WTC11 (cell line): ENCODE results near the gene CTLA4. TPM values are rescaled to one million over a fixed set of nuclear protein-coding genes. Genes with fewer than 3 reads are reported as not detected.
A peak's percentile ranks its signal among the peaks of the same experiment; 100 is the strongest.

Experiments used
- ATAC-seq: fragments of 200-7000 bp; cut with Tn5 transposase; 2 replicates; pipeline ENCODE4 v1.10.0; 2021; ENCODE audit warnings: mild to moderate bottlenecking, moderate library complexity
- CTCF ChIA-PET: fragments of 300-600 bp; sonication (Branson Sonifier 250); formaldehyde crosslinking; loops from one replicate; lab custom pipeline; 2021; ENCODE audit warnings: antibody characterized with exemption; lab: Charles Lee
- POLR2A ChIA-PET: fragments of 350-600 bp; sonication (Branson Sonifier 250); formaldehyde crosslinking; loops from one replicate; lab custom pipeline; 2021; ENCODE audit warnings: antibody characterized with exemption; lab: Charles Lee
- DNase-seq: peaks from one replicate; pipeline ENCODE4 v3.0.0; 2021; ENCODE audit warnings: low spot score
- H3K27ac Mint-ChIP-seq: 2 replicates; pipeline ENCODE4 v1.8.0; 2021; ENCODE audit warnings: mixed read lengths
- H3K27me3 Mint-ChIP-seq: 2 replicates; pipeline ENCODE4 v1.8.0; 2021; ENCODE audit warnings: low read depth, mild to moderate bottlenecking, moderate library complexity, mixed read lengths
- H3K36me3 Mint-ChIP-seq: 2 replicates; pipeline ENCODE4 v1.8.0; 2021; ENCODE audit warnings: mixed read lengths
- H3K4me1 Mint-ChIP-seq: 2 replicates; pipeline ENCODE4 v1.8.0; 2022; ENCODE audit warnings: mixed read lengths
- H3K4me3 Mint-ChIP-seq: 2 replicates; pipeline ENCODE4 v1.8.0; 2021; ENCODE audit warnings: mild to moderate bottlenecking, moderate library complexity, mixed read lengths
- H3K9me3 Mint-ChIP-seq: 2 replicates; pipeline ENCODE4 v1.8.0; 2021; ENCODE audit warnings: mixed read lengths
- AFF4 ChIP-seq: sonication (generic); formaldehyde crosslinking; IDR thresholded peaks from 2 replicates; pipeline ENCODE4 v1.8.1; 2023; ENCODE audit warnings: mild to moderate bottlenecking, missing genetic modification reagents, borderline replicate concordance
- ELF4 ChIP-seq: sonication (generic); formaldehyde crosslinking; IDR thresholded peaks from 2 replicates; pipeline ENCODE4 v1.8.1; 2022; ENCODE audit warnings: low read depth, mild to moderate bottlenecking, moderate library complexity, missing genetic modification reagents
- ERG ChIP-seq: fragments of 250-450 bp; sonication (Bioruptor Pico); IDR thresholded peaks from 2 replicates; pipeline ENCODE4 v1.8.0; 2021; ENCODE audit warnings: mild to moderate bottlenecking
- ETV6 ChIP-seq: sonication (generic); formaldehyde crosslinking; IDR thresholded peaks from 2 replicates; pipeline ENCODE4 v1.8.1; 2022; ENCODE audit warnings: mild to moderate bottlenecking, missing genetic modification reagents
- GABPB1 ChIP-seq: sonication (generic); formaldehyde crosslinking; IDR thresholded peaks from 2 replicates; pipeline ENCODE4 v1.8.1; 2023; ENCODE audit warnings: mild to moderate bottlenecking, missing genetic modification reagents
- IRF2 ChIP-seq: sonication (generic); formaldehyde crosslinking; IDR thresholded peaks from 2 replicates; pipeline ENCODE4 v1.8.0; 2022; ENCODE audit warnings: low read depth, missing genetic modification reagents, borderline replicate concordance
- JAZF1 ChIP-seq: fragments of 250-450 bp; sonication (Bioruptor Pico); IDR thresholded peaks from 2 replicates; pipeline ENCODE4 v1.9.0; 2021; ENCODE audit warnings: moderate library complexity, mild to moderate bottlenecking, inconsistent platforms
- KAT7 ChIP-seq: sonication (generic); formaldehyde crosslinking; IDR thresholded peaks from 2 replicates; pipeline ENCODE4 v1.8.1; 2023; ENCODE audit warnings: missing genetic modification reagents, mild to moderate bottlenecking, borderline replicate concordance
- NR1H2 ChIP-seq: sonication (generic); formaldehyde crosslinking; IDR thresholded peaks from 2 replicates; pipeline ENCODE4 v1.9.0; 2021; ENCODE audit warnings: mild to moderate bottlenecking, moderate library complexity, missing genetic modification reagents
- STAT6 ChIP-seq: sonication (generic); formaldehyde crosslinking; conservative IDR thresholded peaks from 2 replicates; pipeline ENCODE4 v1.8.1; 2023; ENCODE audit warnings: mild to moderate bottlenecking, low read depth, missing genetic modification reagents, moderate library complexity
- TEAD4 ChIP-seq: sonication (generic); formaldehyde crosslinking; IDR thresholded peaks from 2 replicates; pipeline ENCODE4 v1.8.0; 2022; ENCODE audit warnings: mild to moderate bottlenecking, missing genetic modification reagents
- ZBTB43 ChIP-seq: sonication (generic); formaldehyde crosslinking; IDR thresholded peaks from 2 replicates; pipeline ENCODE4 v1.8.1; 2023; ENCODE audit warnings: mild to moderate bottlenecking, missing genetic modification reagents
- ZNF425 ChIP-seq: fragments of 250-450 bp; sonication (Bioruptor Pico); conservative IDR thresholded peaks from 2 replicates; pipeline ENCODE4 v1.9.0; 2021; ENCODE audit warnings: mild to moderate bottlenecking
- ZNF512 ChIP-seq: sonication (generic); formaldehyde crosslinking; IDR thresholded peaks from 2 replicates; pipeline ENCODE4 v1.8.1; 2022; ENCODE audit warnings: missing genetic modification reagents, borderline replicate concordance
- ZNF532 ChIP-seq: fragments of 250-450 bp; sonication (Bioruptor Pico); IDR thresholded peaks from 2 replicates; pipeline ENCODE4 v1.9.0; 2021; ENCODE audit warnings: mild to moderate bottlenecking, borderline replicate concordance
- total RNA-seq: library from RNA; stranded (reverse); gene quantifications from 3 replicates; pipeline ENCODE4 v1.2.3, GENCODE V29; 2021

The CTLA4 gene
- total RNA-seq, 1 experiment from 2014 or later: 0.31 TPM

GRCh38 chr2:203819434-203820133 is 48.0 kb upstream of the CTLA4 start:
- TF ChIP-seq GABPB1 (peak; percentile 80), ELF4 (no peak)
- ChIA-PET POLR2A (no interaction called here), CTCF (no interaction called here)
- Mint-ChIP-seq H3K9me3 (no peaks in the 10 kb centered on the region), H3K27me3 (no peaks in the 10 kb centered on the region), H3K27ac (no peak overlapping the region), H3K36me3 (no peaks in the 10 kb centered on the region), H3K4me3 (no peak overlapping the region), H3K4me1 (peaks cover 11% of the 10 kb centered on the region)
- DNase-seq (no peak), ATAC-seq (no peak)

GRCh38 chr2:203820969-203821368 is 46.6 kb upstream of the CTLA4 start:
- CTCF ChIA-PET: interaction anchor here (0.9 kb wide), 1 partner anchor 367 kb away, joined by 5 read pairs; no protein-coding TSS in a partner anchor
- Mint-ChIP-seq H3K36me3 (no peaks in the 10 kb centered on the region), H3K9me3 (no peaks in the 10 kb centered on the region; the same call in 1 of the 2 replicates), H3K4me1 (peaks cover 4% of the 10 kb centered on the region; the same call in 1 of the 2 replicates), H3K4me3 (no peak overlapping the region), H3K27me3 (no peaks in the 10 kb centered on the region), H3K27ac (no peak overlapping the region)
- no peak for DNase-seq
- no peak for ATAC-seq
- POLR2A ChIA-PET: no interaction called here
- TF ChIP-seq ZBTB43 (CRISPR knock-in tag) (no peak), ERG (no peak), ZNF532 (CRISPR knock-in tag) (no peak), AFF4 (CRISPR knock-in tag) (no peak), JAZF1 (CRISPR knock-in tag) (no peak), KAT7 (CRISPR knock-in tag) (no peak), STAT6 (no peak), IRF2 (CRISPR knock-in tag) (no peak), ZNF425 (CRISPR knock-in tag) (no peak), NR1H2 (no peak), TEAD4 (CRISPR knock-in tag) (no peak), ZNF512 (no peak), ETV6 (no peak)
